Measurements from ENCODE around the gene GCGR.
A peak's percentile ranks its signal among the peaks of the same experiment; 100 is the strongest.

Gene GCGR

GRCh38 chr17:81812571-81813370, 8.8 kb downstream of the GCGR start:
- no peak for DNase-seq

GRCh38 chr17:81813371-81813684, 9.4 kb downstream of the GCGR start:
- DNase-seq: no peak

GRCh38 chr17:81813861-81814683, 10.1 kb downstream of the GCGR start:
- DNase-seq: no peak

GRCh38 chr17:81814748-81815645, 11.0 kb downstream of the GCGR start:
- no peak for DNase-seq

GRCh38 chr17:81815646-81815986, 11.7 kb downstream of the GCGR start:
- DNase-seq: no peak

GRCh38 chr17:81817758-81818147, 13.8 kb downstream of the GCGR start:
- DNase-seq: no peak

GRCh38 chr17:81819708-81820107, 15.8 kb downstream of the GCGR start:
- DNase-seq: no peak

- DNase-seq: no peak
These were observed 17.2 kb downstream of the GCGR start for GRCh38 chr17:81821147-81821546.

- DNase-seq: no peak
These were observed 17.8 kb downstream of the GCGR start for GRCh38 chr17:81821603-81822311.

GRCh38 chr17:81822312-81822637, 18.3 kb downstream of the GCGR start:
- no peak for DNase-seq

- DNase-seq: no peak
These were observed 19.3 kb downstream of the GCGR start for GRCh38 chr17:81822996-81823819.

- DNase-seq: no peak
These were observed 20.0 kb downstream of the GCGR start for GRCh38 chr17:81823820-81824550.

- no peak for DNase-seq
These were observed 20.6 kb downstream of the GCGR start for GRCh38 chr17:81824595-81824994.

- no peak for DNase-seq
These were observed 22.0 kb downstream of the GCGR start for GRCh38 chr17:81825841-81826466.

- no peak for DNase-seq
These were observed 24.7 kb downstream of the GCGR start for GRCh38 chr17:81828656-81829055.

GRCh38 chr17:81829858-81830257, 25.9 kb downstream of the GCGR start:
- DNase-seq: no peak

GRCh38 chr17:81831563-81831956, 27.6 kb downstream of the GCGR start:
- no peak for DNase-seq

- peak; percentile 27 for DNase-seq
These were observed 28.1 kb downstream of the GCGR start for GRCh38 chr17:81831957-81832607.

- DNase-seq: peak; percentile 25
These were observed 28.7 kb downstream of the GCGR start for GRCh38 chr17:81832608-81833159.

Measured in activated T-cell treated with anti-CD3 and anti-CD28 coated beads for 4 hours (primary cell).